H1 (cell line): Measurements from ENCODE around the gene DNM2.

Experiments
- CBX5 ChIP-seq: fragments of 300-800, 300-1000 bp; sonication (generic); IDR thresholded peaks from 2 replicates; pipeline ENCODE4 v1.7.1; 2016; ENCODE audit warnings: antibody characterized with exemption, low read length, low read depth
- EP300 ChIP-seq, 2 experiments: IDR thresholded peaks; 1 replicate in 1 of 2; 2 replicates in 1 of 2; pipeline ENCODE4 v1.6.1; 2011 to 2012; ENCODE audit warnings: low read depth in 2 of 2, low read length in 2 of 2, mild to moderate bottlenecking in 2 of 2, borderline replicate concordance in 1 of 2, inconsistent platforms in 1 of 2, moderate library complexity in 1 of 2
- EZH2 ChIP-seq: fragments of 200-600 bp; sonication (generic); IDR thresholded peaks from 2 replicates; pipeline ENCODE4 v1.7.1; 2012; ENCODE audit warnings: low read depth, mild to moderate bottlenecking, moderate library complexity, low read length, inconsistent platforms; ENCODE audit not compliant: severe bottlenecking
- POLR2A ChIP-seq, 2 experiments: IDR thresholded peaks; 1 replicate in 1 of 2; 2 replicates in 1 of 2; pipeline ENCODE4 v1.6.1; 2011; ENCODE audit warnings: low read depth in 2 of 2, low read length in 2 of 2, mild to moderate bottlenecking in 2 of 2; ENCODE audit errors: control extremely low read depth in 1 of 2
- TAF1 ChIP-seq: IDR thresholded peaks from 2 replicates; pipeline ENCODE4 v1.6.1; 2011; ENCODE audit warnings: mild to moderate bottlenecking, low read depth, low read length
- TF ChIP-seq, protein P1 (sequence below), 3 experiments: IDR thresholded peaks; 1 replicate in 2 of 3; 2 replicates in 1 of 3; pipeline versions ENCODE4 v1.5.1 to v1.6.1; 2011; ENCODE audit warnings: low read length in 3 of 3, mild to moderate bottlenecking in 3 of 3, inconsistent platforms in 2 of 3, low read depth in 1 of 3, moderate library complexity in 1 of 3; ENCODE audit not compliant: insufficient read depth in 1 of 3; ENCODE audit errors: control extremely low read depth in 1 of 3

DNA sequence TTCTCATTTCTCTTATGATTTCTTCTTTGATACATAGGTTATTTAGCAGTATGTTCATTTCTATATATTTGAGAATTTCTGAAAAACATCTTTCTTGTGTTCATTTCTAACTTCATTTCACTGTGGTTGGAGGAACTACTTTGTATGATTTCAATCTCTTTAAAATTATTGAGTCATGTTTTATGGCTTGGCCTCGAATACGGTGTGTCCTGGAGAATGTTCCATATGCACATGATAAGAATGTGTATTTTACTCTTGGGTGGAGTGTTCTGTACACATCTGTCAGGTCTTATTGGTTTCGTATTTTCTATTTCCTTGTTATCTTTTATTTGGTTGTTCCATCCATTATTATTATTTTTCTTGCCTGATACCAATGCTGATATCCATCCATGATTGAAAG is 22.9 kb downstream of the DNM2 start:
- TF ChIP-seq EP300 (IDR thresholded peaks at IDR 0.05; ENCODE audit: borderline replicate concordance in 1 of 2, low read depth in 2 of 2, low read length in 2 of 2): no peak
- TF ChIP-seq, protein P1, sequence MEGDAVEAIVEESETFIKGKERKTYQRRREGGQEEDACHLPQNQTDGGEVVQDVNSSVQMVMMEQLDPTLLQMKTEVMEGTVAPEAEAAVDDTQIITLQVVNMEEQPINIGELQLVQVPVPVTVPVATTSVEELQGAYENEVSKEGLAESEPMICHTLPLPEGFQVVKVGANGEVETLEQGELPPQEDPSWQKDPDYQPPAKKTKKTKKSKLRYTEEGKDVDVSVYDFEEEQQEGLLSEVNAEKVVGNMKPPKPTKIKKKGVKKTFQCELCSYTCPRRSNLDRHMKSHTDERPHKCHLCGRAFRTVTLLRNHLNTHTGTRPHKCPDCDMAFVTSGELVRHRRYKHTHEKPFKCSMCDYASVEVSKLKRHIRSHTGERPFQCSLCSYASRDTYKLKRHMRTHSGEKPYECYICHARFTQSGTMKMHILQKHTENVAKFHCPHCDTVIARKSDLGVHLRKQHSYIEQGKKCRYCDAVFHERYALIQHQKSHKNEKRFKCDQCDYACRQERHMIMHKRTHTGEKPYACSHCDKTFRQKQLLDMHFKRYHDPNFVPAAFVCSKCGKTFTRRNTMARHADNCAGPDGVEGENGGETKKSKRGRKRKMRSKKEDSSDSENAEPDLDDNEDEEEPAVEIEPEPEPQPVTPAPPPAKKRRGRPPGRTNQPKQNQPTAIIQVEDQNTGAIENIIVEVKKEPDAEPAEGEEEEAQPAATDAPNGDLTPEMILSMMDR (IDR thresholded peaks at IDR 0.05; ENCODE audit: control extremely low read depth in 1 of 3, insufficient read depth in 1 of 3, low read depth in 1 of 3, low read length in 3 of 3): no peak
- TF ChIP-seq CBX5: no peak
- TF ChIP-seq EZH2: no peak
- TF ChIP-seq POLR2A (IDR thresholded peaks at IDR 0.05; ENCODE audit: control extremely low read depth in 1 of 2, low read depth in 2 of 2, low read length in 2 of 2): no peak
- no peak for TF ChIP-seq TAF1
